ENCODE results near the gene PTPN11. TPM values are rescaled to one million over a fixed set of nuclear protein-coding genes. Genes with fewer than 3 reads are reported as not detected.

PTPN11 gene
- total and polyA plus RNA-seq, 10 of the 15 experiments (the other 5 are each of a cell fraction or from before 2014, with no cell fraction given) = 14.6 to 85.2 (median 58.6) TPM

DNA sequence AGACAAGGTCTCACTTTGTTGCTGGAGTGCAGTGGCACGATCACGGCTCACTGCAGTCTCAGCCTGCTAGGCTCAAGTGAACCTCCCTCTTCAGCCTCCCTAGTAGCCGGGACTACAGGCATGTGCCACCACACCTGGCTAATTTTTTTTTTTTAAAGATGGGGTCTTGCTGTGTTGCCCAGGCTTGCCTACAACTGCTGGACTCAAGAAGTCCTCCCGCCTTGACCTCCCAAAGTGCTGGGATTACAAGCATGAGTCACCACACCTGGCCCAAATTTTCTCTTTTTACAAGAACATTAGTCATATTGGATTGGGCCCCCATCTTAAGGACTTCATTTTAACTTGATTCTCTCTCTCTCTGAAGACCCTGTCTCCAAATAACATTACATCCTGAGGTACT, 29.5 kb upstream of the PTPN11 start:
- in situ Hi-C loops (cut with MboI) (loop anchor here (5.0 to 10.0 kb wide), 2 partner anchors 192 to 444 kb away; no protein-coding TSS in a partner anchor), intact Hi-C loops (cut with micrococcal nuclease; ENCODE audit: unreplicated experiment) (loop anchor here (10.0 kb wide), 4 partner anchors 114 to 544 kb away; partner anchors contain the start of genes ERP29, MAPKAPK5 and TMEM116)
- DNase-seq (ENCODE audit: low read depth, low spot score) = no peak
- Histone ChIP-seq H3K4me2 (ENCODE audit: control insufficient read depth, insufficient read depth) (no peak overlapping the region), H3K79me2 (ENCODE audit: control insufficient read depth, insufficient read depth, low read length) (no peaks in the 10 kb centered on the region), H3K9ac (ENCODE audit: control insufficient read depth, insufficient read depth, low read length) (no peak overlapping the region), H4K20me1 (ENCODE audit: control insufficient read depth, insufficient read depth) (no peaks in the 10 kb centered on the region), H3K36me3 (ENCODE audit: control insufficient read depth in 2 of 2, insufficient read depth in 2 of 2, low read length in 1 of 2) (no peaks in the 10 kb centered on the region), H3K4me1 (ENCODE audit: control insufficient read depth, insufficient read depth, low read length) (no peaks in the 10 kb centered on the region), H3K9me3 (replicated peaks; ENCODE audit: control insufficient read depth, insufficient read depth, low read length) (no peaks in the 10 kb centered on the region), H3K27ac (ENCODE audit: control insufficient read depth, insufficient read depth) (no peak overlapping the region), H2AFZ (ENCODE audit: control insufficient read depth, low read depth, low read length) (no peak overlapping the region), H3K27me3 (replicated peaks in 1 of 2; ENCODE audit: control insufficient read depth in 2 of 2, insufficient read depth in 2 of 2, low read length in 1 of 2) (no peaks in the 10 kb centered on the region), H3K4me3 (no peak overlapping the region)
- ChIA-PET POLR2A (no interaction called here), SMC1A (ENCODE audit: uncharacterized antibody, unreplicated experiment) (interaction anchor here (1.1 kb wide), 1 partner anchor 191 kb away, joined by 3 read pairs; no protein-coding TSS in a partner anchor), RAD21 (ENCODE audit: unreplicated experiment) (no interaction called here), CTCF (interaction anchor here (1.1 to 4.4 kb wide), 5 partner anchors 8 to 448 kb away, joined by 3 to 140 read pairs (median 5); no protein-coding TSS in a partner anchor)
- FAIRE-seq = no peak
- no peak for ATAC-seq
- TF ChIP-seq TCF3 (IDR thresholded peaks at IDR 0.05; ENCODE audit: borderline replicate concordance, insufficient read depth, low read depth, low read length) (no peak), YY1 (IDR thresholded peaks at IDR 0.05; ENCODE audit: low read depth, low read length) (no peak), CBX3 (IDR thresholded peaks at IDR 0.05; ENCODE audit: borderline replicate concordance, low read depth) (no peak), FOXM1 (IDR thresholded peaks at IDR 0.05; ENCODE audit: low read depth, low read length) (no peak), ZNF24 (IDR thresholded peaks at IDR 0.05) (no peak)
- TF ChIP-seq, protein P1, sequence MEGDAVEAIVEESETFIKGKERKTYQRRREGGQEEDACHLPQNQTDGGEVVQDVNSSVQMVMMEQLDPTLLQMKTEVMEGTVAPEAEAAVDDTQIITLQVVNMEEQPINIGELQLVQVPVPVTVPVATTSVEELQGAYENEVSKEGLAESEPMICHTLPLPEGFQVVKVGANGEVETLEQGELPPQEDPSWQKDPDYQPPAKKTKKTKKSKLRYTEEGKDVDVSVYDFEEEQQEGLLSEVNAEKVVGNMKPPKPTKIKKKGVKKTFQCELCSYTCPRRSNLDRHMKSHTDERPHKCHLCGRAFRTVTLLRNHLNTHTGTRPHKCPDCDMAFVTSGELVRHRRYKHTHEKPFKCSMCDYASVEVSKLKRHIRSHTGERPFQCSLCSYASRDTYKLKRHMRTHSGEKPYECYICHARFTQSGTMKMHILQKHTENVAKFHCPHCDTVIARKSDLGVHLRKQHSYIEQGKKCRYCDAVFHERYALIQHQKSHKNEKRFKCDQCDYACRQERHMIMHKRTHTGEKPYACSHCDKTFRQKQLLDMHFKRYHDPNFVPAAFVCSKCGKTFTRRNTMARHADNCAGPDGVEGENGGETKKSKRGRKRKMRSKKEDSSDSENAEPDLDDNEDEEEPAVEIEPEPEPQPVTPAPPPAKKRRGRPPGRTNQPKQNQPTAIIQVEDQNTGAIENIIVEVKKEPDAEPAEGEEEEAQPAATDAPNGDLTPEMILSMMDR (IDR thresholded peaks at IDR 0.05 in 2 of 3, conservative IDR thresholded peaks at IDR 0.05 in 1 of 3; ENCODE audit: control insufficient read depth in 2 of 3, extremely low read depth in 1 of 3, insufficient read depth in 1 of 3, low read depth in 3 of 3, low read length in 3 of 3) = no peak
- TF ChIP-seq, protein P2, sequence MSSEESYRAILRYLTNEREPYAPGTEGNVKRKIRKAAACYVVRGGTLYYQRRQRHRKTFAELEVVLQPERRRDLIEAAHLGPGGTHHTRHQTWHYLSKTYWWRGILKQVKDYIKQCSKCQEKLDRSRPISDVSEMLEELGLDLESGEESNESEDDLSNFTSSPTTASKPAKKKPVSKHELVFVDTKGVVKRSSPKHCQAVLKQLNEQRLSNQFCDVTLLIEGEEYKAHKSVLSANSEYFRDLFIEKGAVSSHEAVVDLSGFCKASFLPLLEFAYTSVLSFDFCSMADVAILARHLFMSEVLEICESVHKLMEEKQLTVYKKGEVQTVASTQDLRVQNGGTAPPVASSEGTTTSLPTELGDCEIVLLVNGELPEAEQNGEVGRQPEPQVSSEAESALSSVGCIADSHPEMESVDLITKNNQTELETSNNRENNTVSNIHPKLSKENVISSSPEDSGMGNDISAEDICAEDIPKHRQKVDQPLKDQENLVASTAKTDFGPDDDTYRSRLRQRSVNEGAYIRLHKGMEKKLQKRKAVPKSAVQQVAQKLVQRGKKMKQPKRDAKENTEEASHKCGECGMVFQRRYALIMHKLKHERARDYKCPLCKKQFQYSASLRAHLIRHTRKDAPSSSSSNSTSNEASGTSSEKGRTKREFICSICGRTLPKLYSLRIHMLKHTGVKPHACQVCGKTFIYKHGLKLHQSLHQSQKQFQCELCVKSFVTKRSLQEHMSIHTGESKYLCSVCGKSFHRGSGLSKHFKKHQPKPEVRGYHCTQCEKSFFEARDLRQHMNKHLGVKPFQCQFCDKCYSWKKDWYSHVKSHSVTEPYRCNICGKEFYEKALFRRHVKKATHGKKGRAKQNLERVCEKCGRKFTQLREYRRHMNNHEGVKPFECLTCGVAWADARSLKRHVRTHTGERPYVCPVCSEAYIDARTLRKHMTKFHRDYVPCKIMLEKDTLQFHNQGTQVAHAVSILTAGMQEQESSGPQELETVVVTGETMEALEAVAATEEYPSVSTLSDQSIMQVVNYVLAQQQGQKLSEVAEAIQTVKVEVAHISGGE (CRISPR knock-in tag; IDR thresholded peaks at IDR 0.05) = no peak
- TF ChIP-seq, protein P3, sequence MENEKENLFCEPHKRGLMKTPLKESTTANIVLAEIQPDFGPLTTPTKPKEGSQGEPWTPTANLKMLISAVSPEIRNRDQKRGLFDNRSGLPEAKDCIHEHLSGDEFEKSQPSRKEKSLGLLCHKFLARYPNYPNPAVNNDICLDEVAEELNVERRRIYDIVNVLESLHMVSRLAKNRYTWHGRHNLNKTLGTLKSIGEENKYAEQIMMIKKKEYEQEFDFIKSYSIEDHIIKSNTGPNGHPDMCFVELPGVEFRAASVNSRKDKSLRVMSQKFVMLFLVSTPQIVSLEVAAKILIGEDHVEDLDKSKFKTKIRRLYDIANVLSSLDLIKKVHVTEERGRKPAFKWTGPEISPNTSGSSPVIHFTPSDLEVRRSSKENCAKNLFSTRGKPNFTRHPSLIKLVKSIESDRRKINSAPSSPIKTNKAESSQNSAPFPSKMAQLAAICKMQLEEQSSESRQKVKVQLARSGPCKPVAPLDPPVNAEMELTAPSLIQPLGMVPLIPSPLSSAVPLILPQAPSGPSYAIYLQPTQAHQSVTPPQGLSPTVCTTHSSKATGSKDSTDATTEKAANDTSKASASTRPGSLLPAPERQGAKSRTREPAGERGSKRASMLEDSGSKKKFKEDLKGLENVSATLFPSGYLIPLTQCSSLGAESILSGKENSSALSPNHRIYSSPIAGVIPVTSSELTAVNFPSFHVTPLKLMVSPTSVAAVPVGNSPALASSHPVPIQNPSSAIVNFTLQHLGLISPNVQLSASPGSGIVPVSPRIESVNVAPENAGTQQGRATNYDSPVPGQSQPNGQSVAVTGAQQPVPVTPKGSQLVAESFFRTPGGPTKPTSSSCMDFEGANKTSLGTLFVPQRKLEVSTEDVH (IDR thresholded peaks at IDR 0.05; ENCODE audit: low read depth, partially characterized antibody) = no peak
- no TSS peak for BruUV-seq (replicated peaks)
- 59% methylated on average over 4 of the region's 4 CpGs for WGBS (ENCODE audit: insufficient coverage, insufficient replicate concordance, low lambda C conversion rate, missing lambda C conversion rate)

Data from GM12878 (cell line).